GM12878 (cell line): ENCODE results near the gene RPS6KA2.

Source experiments
- CBX5 ChIP-seq: sonication (generic); IDR thresholded peaks from 2 replicates; pipeline ENCODE4 v1.6.1; 2016; ENCODE audit warnings: low read depth, moderate library complexity, mild to moderate bottlenecking, inconsistent platforms
- MAX ChIP-seq: IDR thresholded peaks from 2 replicates; pipeline ENCODE4 v1.6.1; 2012; ENCODE audit warnings: low read depth, low read length, improper control_type of control experiment
- NFYB ChIP-seq: IDR thresholded peaks from 2 replicates; pipeline ENCODE4 v1.6.1; 2011; ENCODE audit warnings: low read depth, mild to moderate bottlenecking, low read length, improper control_type of control experiment, moderate library complexity; ENCODE audit not compliant: insufficient read depth
- POLR2A ChIP-seq: IDR thresholded peaks from 2 replicates; pipeline ENCODE4 v1.6.1; 2011; ENCODE audit warnings: low read depth, mild to moderate bottlenecking, low read length
- RBBP5 ChIP-seq: fragments of 200-600 bp; sonication (generic); conservative IDR thresholded peaks from 2 replicates; pipeline ENCODE4 v1.6.1; 2016
- SRF ChIP-seq, 2 experiments: IDR thresholded peaks; 2 replicates each; pipeline ENCODE4 v1.6.1; 2011; ENCODE audit warnings: low read depth in 2 of 2, low read length in 2 of 2, mild to moderate bottlenecking in 1 of 2, moderate library complexity in 1 of 2
- TCF3 ChIP-seq: IDR thresholded peaks from 2 replicates; pipeline ENCODE4 v1.6.1; 2012; ENCODE audit warnings: low read depth, mild to moderate bottlenecking, low read length, borderline replicate concordance; ENCODE audit not compliant: insufficient read depth
- ZNF207 ChIP-seq: fragments of 450-650 bp; IDR thresholded peaks from 2 replicates; pipeline ENCODE4 v1.6.1; 2014; ENCODE audit warnings: antibody characterized with exemption, mild to moderate bottlenecking, borderline replicate concordance
- ZNF274 ChIP-seq: IDR thresholded peaks from one replicate; pipeline ENCODE4 v1.8.0; 2011; ENCODE audit not compliant: insufficient read length, insufficient read depth
- TF ChIP-seq, protein P1 (sequence below), 3 experiments: IDR thresholded peaks in 2 of 3; conservative IDR thresholded peaks in 1 of 3; 2 replicates each; pipeline ENCODE4 v1.5.1; 2011; ENCODE audit warnings: low read depth in 3 of 3, low read length in 3 of 3, mild to moderate bottlenecking in 3 of 3, control low read depth in 2 of 3, moderate library complexity in 2 of 3, inconsistent platforms in 1 of 3, mixed read lengths in 1 of 3; ENCODE audit not compliant: control insufficient read depth in 2 of 3, insufficient read depth in 1 of 3; ENCODE audit errors: extremely low read depth in 1 of 3

DNA sequence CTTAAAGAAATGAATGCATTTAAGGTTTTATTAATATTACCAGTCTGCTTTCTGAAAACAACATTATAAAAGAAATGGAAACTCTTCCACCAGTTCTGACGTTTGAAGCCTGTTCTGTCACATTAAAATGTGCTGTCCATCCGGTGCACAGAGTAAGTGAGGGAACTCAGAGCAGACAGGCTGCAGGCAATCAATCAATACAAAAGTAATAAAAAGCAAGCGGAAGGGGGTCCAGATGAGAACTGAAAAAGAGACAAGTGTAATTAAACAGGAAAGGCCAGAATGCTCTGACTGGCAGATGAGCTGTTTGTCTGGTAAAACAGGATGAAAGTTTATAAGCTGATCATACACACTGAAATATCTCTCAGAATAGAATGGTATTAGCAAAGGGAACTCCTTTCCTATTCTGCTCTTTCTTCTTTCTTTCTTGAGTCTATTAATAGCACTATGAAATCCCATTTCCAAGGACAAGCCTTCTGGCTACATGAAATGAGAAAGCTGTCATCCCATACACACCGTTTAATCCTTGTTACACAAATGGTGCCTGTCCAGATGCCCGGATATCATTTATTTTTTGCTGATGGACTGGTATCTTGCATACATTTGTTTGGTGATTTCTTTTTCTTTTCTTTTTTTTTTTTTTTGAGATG lies 134.8 kb downstream of the RPS6KA2 start:
- TF ChIP-seq CBX5: no peak
- TF ChIP-seq, protein P1, sequence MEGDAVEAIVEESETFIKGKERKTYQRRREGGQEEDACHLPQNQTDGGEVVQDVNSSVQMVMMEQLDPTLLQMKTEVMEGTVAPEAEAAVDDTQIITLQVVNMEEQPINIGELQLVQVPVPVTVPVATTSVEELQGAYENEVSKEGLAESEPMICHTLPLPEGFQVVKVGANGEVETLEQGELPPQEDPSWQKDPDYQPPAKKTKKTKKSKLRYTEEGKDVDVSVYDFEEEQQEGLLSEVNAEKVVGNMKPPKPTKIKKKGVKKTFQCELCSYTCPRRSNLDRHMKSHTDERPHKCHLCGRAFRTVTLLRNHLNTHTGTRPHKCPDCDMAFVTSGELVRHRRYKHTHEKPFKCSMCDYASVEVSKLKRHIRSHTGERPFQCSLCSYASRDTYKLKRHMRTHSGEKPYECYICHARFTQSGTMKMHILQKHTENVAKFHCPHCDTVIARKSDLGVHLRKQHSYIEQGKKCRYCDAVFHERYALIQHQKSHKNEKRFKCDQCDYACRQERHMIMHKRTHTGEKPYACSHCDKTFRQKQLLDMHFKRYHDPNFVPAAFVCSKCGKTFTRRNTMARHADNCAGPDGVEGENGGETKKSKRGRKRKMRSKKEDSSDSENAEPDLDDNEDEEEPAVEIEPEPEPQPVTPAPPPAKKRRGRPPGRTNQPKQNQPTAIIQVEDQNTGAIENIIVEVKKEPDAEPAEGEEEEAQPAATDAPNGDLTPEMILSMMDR (IDR thresholded peaks at IDR 0.05 in 2 of 3, conservative IDR thresholded peaks at IDR 0.05 in 1 of 3; ENCODE audit: control insufficient read depth in 2 of 3, extremely low read depth in 1 of 3, insufficient read depth in 1 of 3, low read depth in 3 of 3, low read length in 3 of 3): no peak
- no peak for TF ChIP-seq TCF3
- no peak for TF ChIP-seq ZNF274
- TF ChIP-seq ZNF207: no peak
- TF ChIP-seq NFYB: no peak
- no peak for TF ChIP-seq SRF (IDR thresholded peaks at IDR 0.05; ENCODE audit: low read depth in 2 of 2, low read length in 2 of 2)
- no peak for TF ChIP-seq MAX
- TF ChIP-seq POLR2A: no peak
- TF ChIP-seq RBBP5: no peak
